Stomach (tissue), 19 donors: ENCODE results near the gene ARHGEF18. TPM values are rescaled to one million over a fixed set of nuclear protein-coding genes. Genes with fewer than 3 reads are reported as not detected.

Experiments
- DNase-seq, 2 donors: peaks; one replicate each; pipeline versions ENCODE4 v3.0.0 to v3.0.0-alpha.2; 2013 to 2019
- H3K27ac ChIP-seq, 5 donors: fragments of 200-600 bp in 4 of 5; sonication (generic) in 4 of 5; one replicate each; pipeline ENCODE4 v1.5.1; 2013 to 2019; ENCODE audit warnings: mild to moderate bottlenecking in 1 of 5, moderate library complexity in 1 of 5
- H3K27me3 ChIP-seq, 3 donors: fragments of 200-600 bp; sonication (generic); one replicate each; pipeline ENCODE4 v1.5.1; 2017 to 2019; ENCODE audit warnings: mixed run types in 1 of 3
- H3K36me3 ChIP-seq, 4 donors: fragments of 200-600 bp; sonication (generic); 1 replicate in 3 of 4; 2 replicates in 1 of 4; pipeline ENCODE4 v1.5.1; 2016 to 2019
- H3K4me1 ChIP-seq, 4 donors: fragments of 200-600 bp; sonication (generic); one replicate each; pipeline ENCODE4 v1.5.1; 2016 to 2019
- H3K4me3 ChIP-seq, 4 donors: fragments of 200-600 bp; sonication (generic) in 3 of 4; one replicate each; pipeline ENCODE4 v1.5.1; 2016 to 2019; ENCODE audit warnings: mild to moderate bottlenecking in 1 of 4
- H3K9me3 ChIP-seq, 4 donors: fragments of 200-600 bp; sonication (generic); one replicate each; pipeline ENCODE4 v1.5.1; 2016 to 2019
- EP300 ChIP-seq: sonication (generic); formaldehyde crosslinking; IDR thresholded peaks from one replicate; pipeline ENCODE4 v1.6.1; 2017; ENCODE audit warnings: antibody characterized with exemption
- POLR2A ChIP-seq, 4 donors: fragments of 450-650 bp; IDR thresholded peaks; one replicate each; pipeline ENCODE4 v1.6.1; 2016; ENCODE audit warnings: antibody characterized with exemption in 4 of 4, control low read depth in 2 of 4, mild to moderate bottlenecking in 1 of 4, moderate library complexity in 1 of 4
- POLR2AphosphoS5 ChIP-seq, 3 donors: sonication (generic); formaldehyde crosslinking; IDR thresholded peaks; one replicate each; pipeline ENCODE4 v1.6.1; 2016; ENCODE audit warnings: antibody characterized with exemption in 3 of 3
- WGBS, 5 donors: extraction: QIAGEN DNeasy Blood & Tissue Kit in 3 of 5; methylation state at CpG; one replicate each; pipeline versions ENCODE4 v1.1.5 to v1.1.7; 2013 to 2018; 5-methylcytosine and 5-hydroxymethylcytosine counted together
- intact Hi-C: fragments of 100-400 bp; cut with DNase I; formaldehyde crosslinking; loops from one replicate; pipeline ENCODE4 v1.15.1; 2023; ENCODE audit warnings: low total_unique reads
- long read RNA-seq, 10 donors: transcript quantifications; one replicate each; lab custom pipeline, GENCODE V29; 2026
- polyA plus RNA-seq, 3 donors: library from polyadenylated mRNA; stranded (reverse); fragments of 200-250 nt; gene quantifications; one replicate each; pipeline ENCODE4 v1.2.3, GENCODE V29; 2013
- total RNA-seq, 5 donors: library from RNA; depleted of rRNA; stranded (reverse); fragments of >200 nt; gene quantifications; one replicate each; pipeline versions ENCODE4 v1.1.0 to v1.2.3, GENCODE V29; 2014 to 2016
- TF ChIP-seq, protein P1 (sequence below), 7 experiments: fragments of 450-650 bp in 4 of 7; fragments of 200-600 bp in 3 of 7; sonication (generic) in 3 of 7; IDR thresholded peaks; one replicate each; pipeline ENCODE4 v1.5.1; 2016 to 2019; ENCODE audit warnings: antibody characterized with exemption in 7 of 7, control low read depth in 2 of 7, mild to moderate bottlenecking in 1 of 7
- donor health status: healthy with polysubstance abuse.
- donor health status: Bipolar disorder and iron deficiency.
- donor health status: healthy.

The ARHGEF18 gene
- 10 to 100 TPM; 26.8 to 56.2 (median 37.1) TPM for total RNA-seq
- 10 to 100 TPM; 12.6 to 19.3 (median 14.8) TPM for polyA plus RNA-seq
- long read RNA-seq, donor 1, result 0 reads
- long read RNA-seq, donor 2, partial matches to known transcripts, result 12 of 12 reads
- long read RNA-seq, donor 2, other reads (novel, unspliced or antisense), result 0 of 12 reads
- long read RNA-seq, donor 3, result 0 reads
- long read RNA-seq, donor 4, result 0 reads
- long read RNA-seq, donor 5, partial matches to known transcripts, result 8 of 8 reads
- long read RNA-seq, donor 5, other reads (novel, unspliced or antisense), result 0 of 8 reads
- long read RNA-seq, donor 6, partial matches to known transcripts, result 5 of 5 reads
- long read RNA-seq, donor 6, other reads (novel, unspliced or antisense), result 0 of 5 reads
- long read RNA-seq, donor 7, partial matches to known transcripts, result 17 of 17 reads
- long read RNA-seq, donor 7, other reads (novel, unspliced or antisense), result 0 of 17 reads
- long read RNA-seq, donor 8, result 0 reads
- long read RNA-seq, donor 9, result 0 reads
- long read RNA-seq, donor 10, full-length matches to known transcripts, result 1 of 1 reads
- long read RNA-seq, donor 10, partial matches to known transcripts, result 0 of 1 reads
- long read RNA-seq, donor 10, other reads (novel, unspliced or antisense), result 0 of 1 reads

DNA sequence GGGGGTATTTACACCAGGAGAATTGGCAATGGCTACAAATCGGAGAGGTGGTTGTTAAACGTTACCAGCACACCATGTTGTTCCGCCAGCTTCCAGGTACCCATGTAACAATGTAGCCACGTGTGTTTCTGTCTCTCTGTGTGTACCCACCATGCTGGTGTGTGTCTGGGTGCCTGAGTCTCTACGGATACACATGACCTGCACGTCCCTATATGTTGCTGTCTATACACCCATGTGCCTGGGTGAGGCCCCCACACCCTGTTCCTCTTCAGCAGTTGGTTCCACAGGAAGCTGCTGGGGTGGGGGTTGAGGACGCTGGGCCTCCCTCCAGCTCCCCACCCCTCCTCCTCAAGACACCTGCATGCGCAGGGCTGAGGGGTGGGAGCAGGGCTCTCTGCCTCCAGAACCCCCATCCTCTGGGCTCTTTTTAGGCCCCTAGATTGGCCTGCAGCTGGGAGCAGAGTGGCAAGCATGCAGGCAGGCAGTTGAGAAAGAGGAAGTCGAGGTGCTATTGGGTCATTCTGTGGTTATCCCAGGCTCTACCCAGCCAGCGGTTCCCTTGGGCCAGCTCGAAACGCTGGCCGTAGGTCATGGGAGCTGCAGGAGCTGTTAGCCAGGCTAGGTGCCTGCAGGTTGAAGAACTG lies at the start of gene ARHGEF18:
TSS of gene ARHGEF18 (plus strand) at position 351 of the 644 bp plus-strand sequence. CDS start 13,954 bp downstream, outside the sequence.
- WGBS, 5 donors, result 66 to 73% (median 69%) methylated on average over 13 of the region's 13 CpGs
- H3K9me3 ChIP-seq, result peaks cover 0 to 12% (median 6%) of the 10 kb centered on the region in 4 donors
- peaks cover 0 to 20% (median 0%) of the 10 kb centered on the region in 3 donors for H3K27me3 ChIP-seq
- H3K4me1 ChIP-seq, result peaks cover 0 to 15% (median 6%) of the 10 kb centered on the region in 4 donors
- peak in 1 of 2 donors; percentile 66 for DNase-seq
- peak within 1 kb of the TSS; percentile 10 to 29 (median 19) for H3K4me3 ChIP-seq
- intact Hi-C loops, result no loop called here
- TF ChIP-seq POLR2A (IDR thresholded peaks at IDR 0.05), result no peak
- no peak for TF ChIP-seq EP300
- TF ChIP-seq, protein P1, sequence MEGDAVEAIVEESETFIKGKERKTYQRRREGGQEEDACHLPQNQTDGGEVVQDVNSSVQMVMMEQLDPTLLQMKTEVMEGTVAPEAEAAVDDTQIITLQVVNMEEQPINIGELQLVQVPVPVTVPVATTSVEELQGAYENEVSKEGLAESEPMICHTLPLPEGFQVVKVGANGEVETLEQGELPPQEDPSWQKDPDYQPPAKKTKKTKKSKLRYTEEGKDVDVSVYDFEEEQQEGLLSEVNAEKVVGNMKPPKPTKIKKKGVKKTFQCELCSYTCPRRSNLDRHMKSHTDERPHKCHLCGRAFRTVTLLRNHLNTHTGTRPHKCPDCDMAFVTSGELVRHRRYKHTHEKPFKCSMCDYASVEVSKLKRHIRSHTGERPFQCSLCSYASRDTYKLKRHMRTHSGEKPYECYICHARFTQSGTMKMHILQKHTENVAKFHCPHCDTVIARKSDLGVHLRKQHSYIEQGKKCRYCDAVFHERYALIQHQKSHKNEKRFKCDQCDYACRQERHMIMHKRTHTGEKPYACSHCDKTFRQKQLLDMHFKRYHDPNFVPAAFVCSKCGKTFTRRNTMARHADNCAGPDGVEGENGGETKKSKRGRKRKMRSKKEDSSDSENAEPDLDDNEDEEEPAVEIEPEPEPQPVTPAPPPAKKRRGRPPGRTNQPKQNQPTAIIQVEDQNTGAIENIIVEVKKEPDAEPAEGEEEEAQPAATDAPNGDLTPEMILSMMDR (IDR thresholded peaks at IDR 0.05), result no peak
- TF ChIP-seq POLR2AphosphoS5 (IDR thresholded peaks at IDR 0.05), result no peak
- no peaks in the 10 kb centered on the region for H3K36me3 ChIP-seq
- peak within 1 kb of the TSS in 2 of 5 donors; percentile 52 to 60 for H3K27ac ChIP-seq

DNA sequence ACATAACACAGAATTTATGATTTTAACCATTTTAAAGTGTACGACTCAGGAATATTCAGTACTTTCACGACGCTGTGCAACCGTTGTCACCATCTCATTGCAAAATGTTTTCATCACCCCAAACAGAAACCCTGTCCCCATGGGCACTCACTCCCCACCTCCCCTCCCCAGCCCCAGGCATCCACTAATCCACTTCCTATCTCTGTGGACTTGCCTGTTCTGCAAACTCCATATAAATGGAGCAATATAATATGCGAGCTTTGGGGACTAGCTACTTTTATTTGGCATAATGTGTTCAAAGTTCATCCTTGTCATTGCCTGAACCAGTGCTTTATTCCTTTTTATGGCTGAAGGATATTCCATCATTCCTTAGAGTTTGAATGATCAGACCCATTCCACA lies 47.2 kb upstream of the ARHGEF18 start:
- H3K27me3 ChIP-seq, result peaks cover 0 to 11% (median 0%) of the 10 kb centered on the region in 3 donors
- no peak overlapping the region for H3K4me3 ChIP-seq
- WGBS, 5 donors, result 83 to 93% (median 86%) methylated on average over 5 of the region's 5 CpGs
- TF ChIP-seq POLR2AphosphoS5 (IDR thresholded peaks at IDR 0.05) (no peak), POLR2A (IDR thresholded peaks at IDR 0.05) (no peak), EP300 (no peak)
- TF ChIP-seq, protein P1 (IDR thresholded peaks at IDR 0.05), result no peak
- H3K9me3 ChIP-seq, result no peaks in the 10 kb centered on the region
- intact Hi-C loops, result no loop called here
- no peak overlapping the region for H3K27ac ChIP-seq
- no peaks in the 10 kb centered on the region for H3K36me3 ChIP-seq
- no peaks in the 10 kb centered on the region for H3K4me1 ChIP-seq
- no peak for DNase-seq

DNA sequence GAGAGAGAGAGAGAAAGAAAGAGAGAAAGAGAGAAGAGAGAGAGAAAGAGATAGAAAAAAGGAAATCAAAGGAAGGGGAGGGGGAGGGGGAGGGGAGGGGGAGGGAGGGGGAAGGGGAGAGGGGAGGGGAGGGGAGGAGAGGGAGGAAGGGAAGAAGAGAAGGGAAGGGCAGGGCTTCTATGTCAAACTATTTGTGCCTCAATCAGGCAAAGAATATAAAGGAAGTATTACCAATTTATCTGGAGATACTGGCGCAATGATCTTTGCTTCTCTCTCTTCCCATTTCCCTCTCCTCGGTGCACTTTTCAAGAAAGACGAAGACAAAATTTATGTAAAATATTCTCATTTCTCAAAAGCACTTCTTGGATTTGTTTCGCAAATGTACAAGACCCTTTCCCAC lies 45.3 kb upstream of the ARHGEF18 start:
- WGBS, 5 donors, result 74 to 87% (median 83%) methylated on average over 4 of the region's 4 CpGs

DNA sequence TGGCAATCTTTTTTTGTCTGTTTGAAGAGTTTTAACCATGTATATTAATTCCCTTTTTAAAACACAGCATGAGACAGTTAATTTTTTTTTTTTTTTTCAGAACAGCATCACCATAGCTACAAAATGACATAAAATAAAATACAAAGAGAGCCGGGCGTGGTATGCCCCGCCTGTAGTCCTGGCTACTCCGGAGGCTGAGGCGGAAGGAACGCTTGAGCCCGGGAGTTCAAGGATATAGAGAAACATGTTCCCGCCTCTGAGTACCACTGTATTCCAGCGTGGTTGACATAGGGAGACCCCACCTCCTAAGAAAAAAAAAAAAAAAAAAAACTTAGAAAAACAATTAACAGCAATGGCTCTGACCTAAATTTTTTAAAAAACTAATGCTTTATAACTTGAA lies 44.5 kb upstream of the ARHGEF18 start:
- Histone ChIP-seq H3K36me3 (no peaks in the 10 kb centered on the region), H3K4me3 (no peak overlapping the region), H3K27me3 (peaks cover 0 to 7% (median 0%) of the 10 kb centered on the region in 3 donors), H3K4me1 (no peaks in the 10 kb centered on the region), H3K27ac (no peak overlapping the region), H3K9me3 (no peaks in the 10 kb centered on the region)
- WGBS, 5 donors, result 37 to 73% (median 51%) methylated on average over 9 of the region's 9 CpGs
- TF ChIP-seq, protein P1 (IDR thresholded peaks at IDR 0.05), result no peak
- no peak for TF ChIP-seq POLR2A (IDR thresholded peaks at IDR 0.05)
- TF ChIP-seq EP300, result no peak
- TF ChIP-seq POLR2AphosphoS5 (IDR thresholded peaks at IDR 0.05), result no peak
- no peak for DNase-seq
- intact Hi-C loops, result no loop called here

More for the DNA sequence above, 45.3 kb upstream of the ARHGEF18 start:
- intact Hi-C loops, result no loop called here
- Histone ChIP-seq H3K4me3 (no peak overlapping the region), H3K36me3 (no peaks in the 10 kb centered on the region), H3K4me1 (no peaks in the 10 kb centered on the region), H3K27ac (no peak overlapping the region), H3K27me3 (peaks cover 0 to 7% (median 0%) of the 10 kb centered on the region in 3 donors), H3K9me3 (no peaks in the 10 kb centered on the region)
- no peak for DNase-seq
- TF ChIP-seq POLR2AphosphoS5 (IDR thresholded peaks at IDR 0.05), result no peak
- TF ChIP-seq, protein P1 (IDR thresholded peaks at IDR 0.05), result no peak
